Left ventricle myocardium inferior (tissue), 1 donor: ENCODE results near the gene TSTD2. TPM values are rescaled to one million over a fixed set of nuclear protein-coding genes. Genes with fewer than 3 reads are reported as not detected.

ENCODE experiments used
- DNase-seq: peaks from one replicate; pipeline ENCODE4 v3.0.0-alpha.2; 2020
- H3K27ac ChIP-seq: fragments of 200-600 bp; replicated peaks from 2 replicates; pipeline ENCODE4 v1.8.0; 2021
- H3K27me3 ChIP-seq: fragments of 200-600 bp; 2 replicates; pipeline ENCODE4 v1.8.0; 2021; ENCODE audit warnings: low read depth
- H3K36me3 ChIP-seq: fragments of 200-600 bp; 2 replicates; pipeline ENCODE4 v1.8.0; 2021
- H3K4me1 ChIP-seq: fragments of 200-600 bp; 2 replicates; pipeline ENCODE4 v1.8.0; 2021
- H3K4me3 ChIP-seq: fragments of 200-600 bp; 2 replicates; pipeline ENCODE4 v1.8.0; 2021; ENCODE audit warnings: mild to moderate bottlenecking, moderate library complexity
- H3K9me3 ChIP-seq: fragments of 200-600 bp; replicated peaks from 2 replicates; pipeline ENCODE4 v1.8.0; 2021
- intact Hi-C: fragments of 100-400 bp; cut with micrococcal nuclease; formaldehyde crosslinking; loops from one replicate; pipeline ENCODE4 v1.11.0; 2022
- total RNA-seq: library from RNA; stranded (reverse); fragmentation: NEBNext Ultra II Directional; extraction: Animal tissue kit (Norgen Biotek cat#: 25700); gene quantifications from one replicate; pipeline ENCODE4 v1.2.1, GENCODE V29; 2021
- TF ChIP-seq, protein P1 (sequence below): fragments of 200-600 bp; IDR thresholded peaks from 2 replicates; pipeline ENCODE4 v1.8.0; 2021; ENCODE audit warnings: antibody characterized with exemption, mild to moderate bottlenecking, borderline replicate concordance
- donor health status: DM: no; HTN: yes; CAD: no; lungs with severe emphysema.

Gene TSTD2
- total RNA-seq, 1 donor from 2014 or later, result 24.5 TPM

DNA sequence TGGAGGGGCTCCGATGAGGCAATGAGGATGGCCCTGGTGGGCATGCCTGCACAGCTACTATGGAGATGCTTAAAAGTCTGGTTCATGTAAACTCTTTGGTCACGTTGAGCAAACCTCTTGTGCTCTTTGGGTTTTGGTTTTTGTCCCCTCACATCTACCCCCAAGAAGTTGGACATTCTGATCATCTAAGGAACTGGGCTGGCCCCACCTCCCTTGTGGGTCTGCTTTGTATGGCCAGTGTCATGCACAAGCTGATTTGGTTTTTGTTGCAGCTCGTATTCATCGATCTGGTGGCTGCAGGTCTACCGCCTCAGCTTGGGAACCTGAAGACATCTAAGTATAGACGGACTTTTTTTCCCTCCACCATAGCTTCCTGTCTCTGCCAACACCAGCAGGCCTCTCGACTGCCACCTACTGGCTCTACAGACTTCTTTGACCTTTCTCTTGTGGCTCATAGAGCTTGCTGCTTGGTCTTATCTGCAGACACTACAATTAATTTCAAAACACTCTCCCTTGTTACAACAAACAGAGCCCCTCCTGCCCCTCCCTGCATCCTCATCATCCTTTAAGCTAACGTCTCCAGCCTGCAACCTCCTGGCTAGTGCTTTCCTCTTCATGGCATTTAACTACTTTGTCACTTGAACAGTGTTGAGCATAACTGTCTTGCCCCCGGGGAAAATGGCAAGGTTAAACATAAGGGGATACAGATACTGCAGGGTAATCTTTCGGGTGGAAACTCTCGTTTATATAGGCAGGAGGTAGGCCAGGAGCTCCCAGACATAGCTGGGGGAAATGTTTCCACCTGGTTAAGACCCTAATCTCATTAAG is 34.5 kb downstream of the TSTD2 start:
- H3K4me1 ChIP-seq, result peaks cover 82% of the 10 kb centered on the region
- DNase-seq, result peak; percentile 63
- no peak overlapping the region for H3K4me3 ChIP-seq
- intact Hi-C loops, result loop anchor here (2.0 kb wide), 1 partner anchor 130 kb away; no protein-coding TSS in a partner anchor
- no peaks in the 10 kb centered on the region for H3K27me3 ChIP-seq
- TF ChIP-seq, protein P1, sequence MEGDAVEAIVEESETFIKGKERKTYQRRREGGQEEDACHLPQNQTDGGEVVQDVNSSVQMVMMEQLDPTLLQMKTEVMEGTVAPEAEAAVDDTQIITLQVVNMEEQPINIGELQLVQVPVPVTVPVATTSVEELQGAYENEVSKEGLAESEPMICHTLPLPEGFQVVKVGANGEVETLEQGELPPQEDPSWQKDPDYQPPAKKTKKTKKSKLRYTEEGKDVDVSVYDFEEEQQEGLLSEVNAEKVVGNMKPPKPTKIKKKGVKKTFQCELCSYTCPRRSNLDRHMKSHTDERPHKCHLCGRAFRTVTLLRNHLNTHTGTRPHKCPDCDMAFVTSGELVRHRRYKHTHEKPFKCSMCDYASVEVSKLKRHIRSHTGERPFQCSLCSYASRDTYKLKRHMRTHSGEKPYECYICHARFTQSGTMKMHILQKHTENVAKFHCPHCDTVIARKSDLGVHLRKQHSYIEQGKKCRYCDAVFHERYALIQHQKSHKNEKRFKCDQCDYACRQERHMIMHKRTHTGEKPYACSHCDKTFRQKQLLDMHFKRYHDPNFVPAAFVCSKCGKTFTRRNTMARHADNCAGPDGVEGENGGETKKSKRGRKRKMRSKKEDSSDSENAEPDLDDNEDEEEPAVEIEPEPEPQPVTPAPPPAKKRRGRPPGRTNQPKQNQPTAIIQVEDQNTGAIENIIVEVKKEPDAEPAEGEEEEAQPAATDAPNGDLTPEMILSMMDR, result peak; percentile 92
- H3K36me3 ChIP-seq, result peaks cover 44% of the 10 kb centered on the region
- H3K9me3 ChIP-seq, result no peaks in the 10 kb centered on the region
- peak overlapping the region; percentile 87 for H3K27ac ChIP-seq

DNA sequence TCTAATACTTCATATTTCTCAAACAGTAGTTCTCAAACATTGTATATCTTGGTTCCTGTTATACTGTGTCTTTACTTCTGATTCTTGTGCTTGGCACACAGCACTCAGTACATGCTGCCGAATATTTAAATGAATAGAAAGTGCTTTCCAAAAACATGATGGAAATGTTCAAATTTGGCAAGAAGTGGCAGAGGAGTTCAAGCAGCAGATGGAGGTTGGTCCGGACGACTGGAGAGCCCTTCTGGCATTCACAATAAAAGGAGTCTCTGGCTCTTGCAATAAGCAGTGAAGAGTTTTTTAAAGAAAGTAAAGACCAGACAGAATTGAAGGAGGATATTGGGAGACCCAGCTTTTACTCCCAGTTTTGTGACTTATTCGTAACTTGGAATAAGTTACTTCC is 36.3 kb downstream of the TSTD2 start:
- TF ChIP-seq, protein P1, result no peak
- intact Hi-C loops, result no loop called here
- H3K4me3 ChIP-seq, result no peak overlapping the region
- H3K36me3 ChIP-seq, result peaks cover 39% of the 10 kb centered on the region
- no peaks in the 10 kb centered on the region for H3K27me3 ChIP-seq
- peak overlapping the region; percentile 87 for H3K27ac ChIP-seq
- H3K9me3 ChIP-seq, result no peaks in the 10 kb centered on the region
- DNase-seq, result no peak
- peaks cover 87% of the 10 kb centered on the region for H3K4me1 ChIP-seq

DNA sequence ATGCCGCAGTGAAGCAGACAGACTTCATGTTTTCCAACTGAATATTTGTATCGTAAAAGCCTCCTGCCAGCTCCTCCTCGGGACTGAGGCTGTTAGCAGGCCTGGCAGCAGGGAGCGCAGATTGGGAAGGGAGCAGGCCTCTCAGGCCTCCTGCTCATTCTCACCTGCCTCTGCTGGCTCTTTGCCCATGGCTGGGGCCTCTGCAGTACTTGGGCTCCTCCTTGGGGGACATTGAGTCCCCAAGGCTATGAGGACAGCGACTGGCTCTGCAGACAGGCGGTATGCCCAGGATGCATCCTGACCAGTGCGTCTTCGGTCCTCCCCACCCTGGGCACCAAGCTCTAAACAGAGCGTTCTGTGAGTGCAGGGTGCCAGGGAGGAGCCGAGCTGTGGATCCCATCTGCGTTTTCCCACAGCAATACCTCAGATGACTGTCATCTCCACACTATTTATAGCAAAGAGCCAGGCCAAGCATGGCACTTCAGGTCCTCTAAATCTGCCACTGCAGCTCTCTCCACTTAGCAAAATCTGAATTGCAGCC is 38.7 kb downstream of the TSTD2 start:
- peaks cover 27% of the 10 kb centered on the region for H3K36me3 ChIP-seq
- intact Hi-C loops, result no loop called here
- H3K4me3 ChIP-seq, result peak overlapping the region; percentile 32
- peak overlapping the region; percentile 87 for H3K27ac ChIP-seq
- H3K4me1 ChIP-seq, result peaks cover 75% of the 10 kb centered on the region
- TF ChIP-seq, protein P1, result no peak
- H3K9me3 ChIP-seq, result no peaks in the 10 kb centered on the region
- H3K27me3 ChIP-seq, result no peaks in the 10 kb centered on the region
- peak; percentile 62 for DNase-seq

DNA sequence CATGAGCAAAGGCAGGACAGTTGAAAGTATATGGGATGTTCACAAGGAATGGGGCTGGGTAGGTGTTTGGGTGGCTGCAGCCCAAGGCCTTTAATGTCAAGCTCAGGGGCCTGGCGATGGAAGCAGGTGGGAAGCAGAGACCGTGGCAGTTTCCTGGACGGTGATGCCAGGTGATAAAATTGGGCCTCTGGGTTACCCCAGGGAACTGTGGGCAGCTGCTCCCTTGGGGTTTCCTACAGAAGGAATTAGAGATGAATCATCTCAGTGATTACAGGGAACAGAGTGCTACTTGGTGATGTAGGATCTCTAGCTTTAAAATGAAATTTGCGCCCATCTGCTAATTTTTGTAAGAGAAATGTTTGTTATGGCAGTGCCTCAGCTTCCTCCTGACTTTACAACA is 39.2 kb downstream of the TSTD2 start:
- DNase-seq, result no peak
- H3K4me1 ChIP-seq, result peaks cover 70% of the 10 kb centered on the region
- TF ChIP-seq, protein P1, result no peak
- peak overlapping the region; percentile 32 for H3K4me3 ChIP-seq
- H3K9me3 ChIP-seq, result no peaks in the 10 kb centered on the region
- no peaks in the 10 kb centered on the region for H3K27me3 ChIP-seq
- H3K36me3 ChIP-seq, result peaks cover 22% of the 10 kb centered on the region
- intact Hi-C loops, result no loop called here
- peak overlapping the region; percentile 87 for H3K27ac ChIP-seq

DNA sequence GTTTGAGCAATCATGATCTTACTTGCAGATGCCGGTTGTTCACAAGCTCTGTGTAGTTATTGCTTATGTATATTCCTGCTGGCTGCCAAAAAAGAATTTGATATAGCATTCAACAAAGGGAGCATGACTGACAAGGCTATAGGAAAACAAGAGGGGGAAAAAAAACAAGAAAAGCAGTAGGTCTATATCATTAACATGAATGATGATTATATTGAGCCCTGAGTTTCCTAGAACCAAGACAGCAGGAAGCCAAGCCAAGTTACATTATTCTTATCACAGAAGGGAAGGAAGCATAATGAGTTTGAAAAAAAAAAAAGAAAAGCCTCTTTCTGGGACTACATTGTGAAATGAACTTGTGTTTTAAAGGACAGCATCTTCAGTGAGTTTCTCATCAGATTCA is 41.0 kb downstream of the TSTD2 start:
- TF ChIP-seq, protein P1, result no peak
- Histone ChIP-seq H3K4me3 (no peak overlapping the region), H3K27ac (peak overlapping the region; percentile 87), H3K27me3 (no peaks in the 10 kb centered on the region), H3K4me1 (peaks cover 52% of the 10 kb centered on the region), H3K9me3 (no peaks in the 10 kb centered on the region), H3K36me3 (peaks cover 33% of the 10 kb centered on the region)
- intact Hi-C loops, result no loop called here
- no peak for DNase-seq
